ENCODE data around the gene FAM181A. TPM values are rescaled to one million over a fixed set of nuclear protein-coding genes. Genes with fewer than 3 reads are reported as not detected.

The FAM181A gene
- total RNA-seq, 3 donors from 2014 or later: not detected

GRCh38 chr14:93939304-93940229 lies 12.4 kb downstream of the FAM181A start:
- no peaks in the 10 kb centered on the region for H3K9me3 ChIP-seq
- H3K4me1 ChIP-seq (ENCODE audit: low read depth): no peaks in the 10 kb centered on the region
- no peak overlapping the region for H3K4me3 ChIP-seq
- intact Hi-C loops (cut with DNase I, micrococcal nuclease): loop anchor here (2.0 kb wide), 1 partner anchor 61 kb away; no protein-coding TSS in a partner anchor
- ATAC-seq (peak; percentile 93), DNase-seq (peak; percentile 85 to 89 (median 89))
- peak; percentile 67 for TF ChIP-seq CTCF (IDR thresholded peaks at IDR 0.05)
- H3K36me3 ChIP-seq (ENCODE audit: low read depth): no peaks in the 10 kb centered on the region

GRCh38 chr14:93940437-93940836 lies 13.3 kb downstream of the FAM181A start:
- intact Hi-C loops (cut with DNase I, micrococcal nuclease): loop anchor here in 1 of 2 donors (2.0 kb wide), 1 partner anchor 60 kb away; no protein-coding TSS in a partner anchor
- Histone ChIP-seq H3K9me3 (no peaks in the 10 kb centered on the region), H3K4me3 (no peak overlapping the region), H3K36me3 (ENCODE audit: low read depth) (no peaks in the 10 kb centered on the region), H3K4me1 (ENCODE audit: low read depth) (no peaks in the 10 kb centered on the region)
- TF ChIP-seq CTCF (IDR thresholded peaks at IDR 0.05): no peak
- no peak for ATAC-seq
- DNase-seq: peak in 1 of 3 donors; percentile 40

- DNase-seq: peak in 1 of 3 donors; percentile 49
- intact Hi-C loops (cut with DNase I, micrococcal nuclease): loop anchor here in 1 of 2 donors (2.0 kb wide), 1 partner anchor 59 kb away; no protein-coding TSS in a partner anchor
- ATAC-seq: no peak
- Histone ChIP-seq H3K4me3 (no peak overlapping the region), H3K36me3 (ENCODE audit: low read depth) (no peaks in the 10 kb centered on the region), H3K9me3 (no peaks in the 10 kb centered on the region), H3K4me1 (ENCODE audit: low read depth) (no peaks in the 10 kb centered on the region)
- TF ChIP-seq CTCF (IDR thresholded peaks at IDR 0.05): no peak
These were observed 14.3 kb downstream of the FAM181A start for GRCh38 chr14:93941293-93941910.

- no peak for ATAC-seq
- Histone ChIP-seq H3K4me3 (no peak overlapping the region), H3K9me3 (no peaks in the 10 kb centered on the region), H3K36me3 (ENCODE audit: low read depth) (no peaks in the 10 kb centered on the region), H3K4me1 (ENCODE audit: low read depth) (no peaks in the 10 kb centered on the region)
- intact Hi-C loops (cut with DNase I, micrococcal nuclease): no loop called here
- DNase-seq: peak in 1 of 3 donors; percentile 19
- TF ChIP-seq CTCF (IDR thresholded peaks at IDR 0.05): no peak
These were observed 15.9 kb downstream of the FAM181A start for GRCh38 chr14:93943052-93943451.

GRCh38 chr14:93943930-93944329 lies 16.8 kb downstream of the FAM181A start:
- ATAC-seq: no peak
- Histone ChIP-seq H3K4me3 (no peak overlapping the region), H3K4me1 (ENCODE audit: low read depth) (no peaks in the 10 kb centered on the region), H3K36me3 (ENCODE audit: low read depth) (no peaks in the 10 kb centered on the region), H3K9me3 (no peaks in the 10 kb centered on the region)
- intact Hi-C loops (cut with DNase I, micrococcal nuclease): no loop called here
- no peak for TF ChIP-seq CTCF (IDR thresholded peaks at IDR 0.05)
- DNase-seq: no peak

Measured in mucosa of descending colon (tissue), 3 donors.